ENCODE measurements around the gene HNRNPAB.

The HNRNPAB gene

DNA sequence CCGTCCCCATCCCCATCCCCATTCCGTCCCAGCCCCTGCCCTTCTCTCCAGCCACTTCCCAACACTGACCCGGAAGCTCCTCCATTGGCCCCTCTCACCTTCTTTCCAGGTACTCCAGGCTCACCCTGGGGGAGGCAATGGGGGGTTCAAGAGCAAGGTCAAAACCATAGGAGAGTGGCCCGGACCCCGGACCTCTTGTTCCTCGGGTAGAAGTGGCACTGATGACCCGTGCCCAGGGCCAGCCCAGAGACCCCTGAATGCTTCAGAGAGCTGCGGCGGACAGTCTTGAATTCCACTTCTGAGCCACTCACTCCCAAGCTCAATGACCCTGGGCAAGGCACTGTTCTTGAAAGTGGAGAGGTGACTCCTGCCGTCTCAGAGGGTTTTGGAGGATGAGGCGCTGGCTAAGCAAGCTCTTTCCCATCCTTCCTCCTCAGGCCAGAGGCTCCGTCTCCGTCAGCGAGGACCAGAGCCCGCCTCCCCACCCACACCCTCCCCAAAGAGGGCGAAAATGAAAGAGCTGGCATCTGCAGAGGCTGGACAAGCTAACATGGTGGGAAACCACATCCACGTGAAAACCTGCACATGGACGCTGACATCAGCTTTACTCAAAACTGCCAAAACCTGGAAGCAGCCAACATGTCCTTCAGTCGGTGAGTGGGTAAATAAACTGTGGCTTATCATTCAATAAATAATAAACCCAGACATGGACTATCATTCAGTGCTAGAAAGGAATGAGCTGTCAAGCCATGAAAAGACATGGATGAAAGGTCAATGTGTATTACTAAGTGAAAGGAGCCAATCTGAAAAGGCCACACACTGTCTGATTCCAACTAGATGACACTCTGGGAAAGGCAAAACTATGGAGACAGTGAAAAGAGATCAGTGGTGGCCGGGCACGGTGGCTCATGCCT lies 55.5 kb downstream of the HNRNPAB start:
- no peaks in the 10 kb centered on the region for H3K4me1 ChIP-seq (ENCODE audit: control insufficient read depth, insufficient read depth, low read depth, low read length)
- H2BK15ac ChIP-seq (ENCODE audit: low read depth, poor library complexity, severe bottlenecking), result no peak overlapping the region
- no peak overlapping the region for H2AFZ ChIP-seq (ENCODE audit: low read depth, low read length)
- H3K36me3 ChIP-seq (ENCODE audit: control insufficient read depth in 1 of 2, insufficient read depth in 2 of 2, low read depth in 1 of 2, low read length in 2 of 2), result no peaks in the 10 kb centered on the region
- H3K18ac ChIP-seq (ENCODE audit: low read depth in 1 of 2, low read length in 2 of 2), result no peak overlapping the region
- no peak overlapping the region for H3K4me2 ChIP-seq (ENCODE audit: low read length, poor library complexity, severe bottlenecking)
- no peak overlapping the region for H3K27ac ChIP-seq (ENCODE audit: low read length, poor library complexity, severe bottlenecking)
- 92% methylated on average over 16 of the region's 21 CpGs for WGBS
- H3K9me3 ChIP-seq (ENCODE audit: control insufficient read depth, low read length), result no peaks in the 10 kb centered on the region
- no peak overlapping the region for H2BK120ac ChIP-seq (ENCODE audit: low read depth, low read length)
- H4K8ac ChIP-seq (ENCODE audit: low read length), result no peak overlapping the region
- no peak overlapping the region for H3K14ac ChIP-seq (ENCODE audit: low read length in 2 of 2)
- DNase-seq, result no peak
- peaks cover 0 to 23% of the 10 kb centered on the region in 2 experiments for H3K27me3 ChIP-seq (ENCODE audit: control insufficient read depth in 1 of 2, insufficient read depth in 1 of 2, low read length in 2 of 2)
- no peak overlapping the region for H3K4ac ChIP-seq (ENCODE audit: low read depth in 1 of 2, low read length in 2 of 2)
- no peak overlapping the region for H3K9ac ChIP-seq (ENCODE audit: low read length)
- H3K79me1 ChIP-seq (replicated peaks; ENCODE audit: low read length, poor library complexity, severe bottlenecking), result no peaks in the 10 kb centered on the region
- no peak overlapping the region for H2AK5ac ChIP-seq (ENCODE audit: low read length, severe bottlenecking)
- H3K23ac ChIP-seq (ENCODE audit: low read length in 2 of 2), result no peak overlapping the region
- no peak overlapping the region for H4K91ac ChIP-seq (ENCODE audit: low read length)
- no peak overlapping the region for H2BK5ac ChIP-seq (ENCODE audit: low read depth, low read length, poor library complexity, severe bottlenecking)
- no peak overlapping the region for H2BK12ac ChIP-seq (ENCODE audit: low read length in 2 of 2)
- H3K4me3 ChIP-seq (ENCODE audit: insufficient read depth in 1 of 2, low read depth in 1 of 2, low read length in 2 of 2), result no peak overlapping the region

All from mesenchymal stem cell (in vitro differentiated cells and primary cell).